CD4-positive, alpha-beta T cell treated with Interleukin-2 at 100 ng/mL for 4 hours (primary cell): ENCODE measurements around the gene ALPK3.
"Not testable (repeated sequence)": the region's sequence is repeated elsewhere in the genome, so short reads cannot be mapped to it uniquely, and the experiment has no call there.

ENCODE experiments used
- DNase-seq: peaks from one replicate; pipeline ENCODE4 v3.0.0-alpha.2; 2020; ENCODE audit warnings: low spot score

ALPK3 gene

GRCh38 chr15:84874981-84875699 lies 58.0 kb downstream of the ALPK3 start:
- DNase-seq, result no peak

- no peak for DNase-seq
Observed at GRCh38 chr15:84876269-84876668, 59.1 kb downstream of the ALPK3 start.

- not testable (repeated sequence) for DNase-seq
Observed at GRCh38 chr15:84877701-84878100, 60.5 kb downstream of the ALPK3 start.

GRCh38 chr15:84878504-84878903 lies 61.3 kb downstream of the ALPK3 start:
- DNase-seq, result peak; percentile 56

GRCh38 chr15:84879088-84879780 lies 62.1 kb downstream of the ALPK3 start:
- DNase-seq, result no peak

GRCh38 chr15:84880007-84880406 lies 62.9 kb downstream of the ALPK3 start:
- no peak for DNase-seq

- no peak for DNase-seq
Observed at GRCh38 chr15:84880822-84881519, 63.8 kb downstream of the ALPK3 start.

- DNase-seq, result no peak
Observed at GRCh38 chr15:84881520-84881830, 64.3 kb downstream of the ALPK3 start.

- no peak for DNase-seq
Observed at GRCh38 chr15:84883466-84883865, 66.3 kb downstream of the ALPK3 start.

- no peak for DNase-seq
Observed at GRCh38 chr15:84883916-84884781, 67.0 kb downstream of the ALPK3 start, which contains the start of gene SLC28A1. Gene SLC28A1 (plus strand): TSS chr15:84884662. CDS start chr15:84887761, 3,099 bp downstream.

- no peak for DNase-seq
Observed at GRCh38 chr15:84885801-84886200, 68.6 kb downstream of the ALPK3 start.

- DNase-seq, result no peak
Observed at GRCh38 chr15:84886211-84886983, 69.2 kb downstream of the ALPK3 start.

GRCh38 chr15:84886984-84887299 lies 69.8 kb downstream of the ALPK3 start:
- no peak for DNase-seq

GRCh38 chr15:84887938-84888337 lies 70.8 kb downstream of the ALPK3 start:
- DNase-seq, result no peak

GRCh38 chr15:84888639-84889038 lies 71.5 kb downstream of the ALPK3 start:
- no peak for DNase-seq

- no peak for DNase-seq
Observed at GRCh38 chr15:84889313-84889990, 72.3 kb downstream of the ALPK3 start.

- no peak for DNase-seq
Observed at GRCh38 chr15:84889991-84890669, 73.0 kb downstream of the ALPK3 start.

- DNase-seq, result no peak
Observed at GRCh38 chr15:84890670-84891162, 73.6 kb downstream of the ALPK3 start.

- no peak for DNase-seq
Observed at GRCh38 chr15:84891339-84891738, 74.2 kb downstream of the ALPK3 start.

GRCh38 chr15:84892786-84893307 lies 75.7 kb downstream of the ALPK3 start:
- DNase-seq, result no peak
